HepG2 (cell line): Measurements from ENCODE around the gene CCL19. TPM values are rescaled to one million over a fixed set of nuclear protein-coding genes. Genes with fewer than 3 reads are reported as not detected.

Experiments
- AHR ChIP-seq: IDR thresholded peaks from 2 replicates; pipeline ENCODE4 v1.6.1; 2018; ENCODE audit warnings: missing genetic modification reagents, missing compliant biosample characterization
- BCL6 ChIP-seq: IDR thresholded peaks from 2 replicates; pipeline ENCODE4 v1.6.1; 2016; ENCODE audit warnings: missing genetic modification reagents, missing compliant biosample characterization
- FOXA3 ChIP-seq: IDR thresholded peaks from 2 replicates; pipeline ENCODE4 v1.6.1; 2016; ENCODE audit warnings: missing genetic modification reagents, missing compliant biosample characterization
- HNRNPK ChIP-seq: fragments of 200-400 bp; formaldehyde crosslinking; IDR thresholded peaks from 2 replicates; pipeline ENCODE4 v1.6.1; 2018; ENCODE audit warnings: low read length, low read depth, moderate library complexity, mild to moderate bottlenecking; ENCODE audit not compliant: poor library complexity, severe bottlenecking
- MIXL1 ChIP-seq: IDR thresholded peaks from 2 replicates; pipeline ENCODE4 v1.6.1; 2016
- RELA ChIP-seq: sonication (generic); formaldehyde crosslinking; IDR thresholded peaks from 2 replicates; pipeline ENCODE4 v1.4.0; 2020; ENCODE audit warnings: missing genetic modification reagents
- RFXANK ChIP-seq: IDR thresholded peaks from 2 replicates; pipeline ENCODE4 v1.6.1; 2016
- SYNCRIP ChIP-seq: fragments of 200-400 bp; formaldehyde crosslinking; IDR thresholded peaks from 2 replicates; pipeline ENCODE4 v1.6.1; 2018; ENCODE audit warnings: mild to moderate bottlenecking, low read depth, low read length; ENCODE audit not compliant: insufficient read depth
- ZNF550 ChIP-seq: sonication (generic); formaldehyde crosslinking; IDR thresholded peaks from 2 replicates; pipeline ENCODE4 v1.4.0; 2020; ENCODE audit warnings: mild to moderate bottlenecking, missing genetic modification reagents, borderline replicate concordance
- ZNF615 ChIP-seq: sonication (generic); formaldehyde crosslinking; IDR thresholded peaks from 2 replicates; pipeline ENCODE4 v1.5.0; 2020; ENCODE audit warnings: mild to moderate bottlenecking, missing genetic modification reagents, borderline replicate concordance
- polyA plus RNA-seq, 8 experiments: library from polyadenylated mRNA; depleted of rRNA in 3 of 8; stranded (reverse) in 7 of 8; unstranded in 1 of 8; fragments of >200 nt; fragmentation: Illumina TruSeq in 4 of 8; extraction: Trizol in 4 of 8; gene quantifications; 2 replicates each; pipeline versions ENCODE4 v1.2.1 to v1.2.3, GENCODE V29; 2011 to 2016; ENCODE audit warnings: low read depth in 4 of 8, missing spikeins in 1 of 8, mixed read lengths in 1 of 8; ENCODE audit not compliant: insufficient read depth in 1 of 8
- total RNA-seq, 5 experiments: library from RNA; depleted of rRNA; stranded (reverse); fragments of >200 nt; fragmentation: Illumina TruSeq; extraction: Trizol; gene quantifications; 2 replicates each; pipeline ENCODE4 v1.2.3, GENCODE V29; 2016; ENCODE audit warnings: low read depth in 1 of 5
- TF ChIP-seq, protein P1 (sequence below): sonication (generic); formaldehyde crosslinking; IDR thresholded peaks from 2 replicates; pipeline ENCODE4 v1.4.0; 2020; ENCODE audit warnings: missing genetic modification reagents
- TF ChIP-seq, protein P2 (sequence below): sonication (generic); formaldehyde crosslinking; IDR thresholded peaks from 2 replicates; pipeline ENCODE4 v1.4.0; 2020; ENCODE audit warnings: missing genetic modification reagents
- TF ChIP-seq, protein P3 (sequence below): sonication (generic); formaldehyde crosslinking; IDR thresholded peaks from 2 replicates; pipeline ENCODE4 v1.5.0; 2020; ENCODE audit warnings: mild to moderate bottlenecking, missing genetic modification reagents

CCL19 gene
- total and polyA plus RNA-seq, 2 of the 13 experiments (the other 11 are each of a cell fraction or from before 2014, with no cell fraction given): not detected

DNA sequence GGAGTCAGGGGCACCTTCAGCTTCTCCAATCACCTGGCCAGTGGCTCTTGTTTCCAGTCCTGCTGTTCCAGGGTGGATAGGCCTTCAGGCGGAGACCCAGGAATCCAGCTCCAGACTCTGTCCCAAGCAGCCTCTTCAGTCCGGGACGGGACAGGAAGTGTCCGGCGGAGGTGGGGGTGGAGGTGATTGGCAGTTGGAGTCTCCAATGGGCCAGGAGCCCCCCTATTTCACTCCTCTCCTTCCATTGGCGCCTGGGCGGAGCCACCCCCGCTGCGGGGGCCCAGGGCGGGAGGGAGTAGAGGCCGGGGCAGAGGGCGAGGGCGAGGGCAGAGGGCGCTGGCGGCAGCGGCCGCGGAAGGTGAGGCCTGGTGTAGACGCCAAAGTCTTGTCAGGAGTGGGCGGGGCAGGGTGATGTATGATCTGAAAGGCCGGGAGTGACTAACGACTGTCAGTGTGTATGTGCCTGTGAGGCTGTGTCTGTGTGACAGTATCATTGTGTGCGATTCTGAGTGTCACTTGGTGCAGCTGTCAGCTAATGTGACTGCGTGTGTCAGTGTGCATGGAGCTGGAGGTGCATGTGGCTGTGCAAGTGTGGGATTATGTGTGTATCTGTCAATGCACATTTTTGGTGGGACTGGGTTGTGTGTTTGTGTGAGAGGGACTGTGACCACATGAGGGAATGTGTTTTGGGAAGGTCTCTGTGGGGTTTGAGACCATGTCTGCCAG is 39.0 kb downstream of the CCL19 start, which contains the start of gene IL11RA (continued):
- TF ChIP-seq, protein P1, sequence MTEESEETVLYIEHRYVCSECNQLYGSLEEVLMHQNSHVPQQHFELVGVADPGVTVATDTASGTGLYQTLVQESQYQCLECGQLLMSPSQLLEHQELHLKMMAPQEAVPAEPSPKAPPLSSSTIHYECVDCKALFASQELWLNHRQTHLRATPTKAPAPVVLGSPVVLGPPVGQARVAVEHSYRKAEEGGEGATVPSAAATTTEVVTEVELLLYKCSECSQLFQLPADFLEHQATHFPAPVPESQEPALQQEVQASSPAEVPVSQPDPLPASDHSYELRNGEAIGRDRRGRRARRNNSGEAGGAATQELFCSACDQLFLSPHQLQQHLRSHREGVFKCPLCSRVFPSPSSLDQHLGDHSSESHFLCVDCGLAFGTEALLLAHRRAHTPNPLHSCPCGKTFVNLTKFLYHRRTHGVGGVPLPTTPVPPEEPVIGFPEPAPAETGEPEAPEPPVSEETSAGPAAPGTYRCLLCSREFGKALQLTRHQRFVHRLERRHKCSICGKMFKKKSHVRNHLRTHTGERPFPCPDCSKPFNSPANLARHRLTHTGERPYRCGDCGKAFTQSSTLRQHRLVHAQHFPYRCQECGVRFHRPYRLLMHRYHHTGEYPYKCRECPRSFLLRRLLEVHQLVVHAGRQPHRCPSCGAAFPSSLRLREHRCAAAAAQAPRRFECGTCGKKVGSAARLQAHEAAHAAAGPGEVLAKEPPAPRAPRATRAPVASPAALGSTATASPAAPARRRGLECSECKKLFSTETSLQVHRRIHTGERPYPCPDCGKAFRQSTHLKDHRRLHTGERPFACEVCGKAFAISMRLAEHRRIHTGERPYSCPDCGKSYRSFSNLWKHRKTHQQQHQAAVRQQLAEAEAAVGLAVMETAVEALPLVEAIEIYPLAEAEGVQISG (CRISPR knock-in tag): peak; percentile 71
- TF ChIP-seq, protein P2, sequence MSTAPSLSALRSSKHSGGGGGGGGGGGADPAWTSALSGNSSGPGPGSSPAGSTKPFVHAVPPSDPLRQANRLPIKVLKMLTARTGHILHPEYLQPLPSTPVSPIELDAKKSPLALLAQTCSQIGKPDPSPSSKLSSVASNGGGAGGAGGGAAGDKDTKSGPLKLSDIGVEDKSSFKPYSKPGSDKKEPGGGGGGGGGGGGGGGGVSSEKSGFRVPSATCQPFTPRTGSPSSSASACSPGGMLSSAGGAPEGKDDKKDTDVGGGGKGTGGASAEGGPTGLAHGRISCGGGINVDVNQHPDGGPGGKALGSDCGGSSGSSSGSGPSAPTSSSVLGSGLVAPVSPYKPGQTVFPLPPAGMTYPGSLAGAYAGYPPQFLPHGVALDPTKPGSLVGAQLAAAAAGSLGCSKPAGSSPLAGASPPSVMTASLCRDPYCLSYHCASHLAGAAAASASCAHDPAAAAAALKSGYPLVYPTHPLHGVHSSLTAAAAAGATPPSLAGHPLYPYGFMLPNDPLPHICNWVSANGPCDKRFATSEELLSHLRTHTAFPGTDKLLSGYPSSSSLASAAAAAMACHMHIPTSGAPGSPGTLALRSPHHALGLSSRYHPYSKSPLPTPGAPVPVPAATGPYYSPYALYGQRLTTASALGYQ: no peak; the same call in 1 of the 2 replicates
- TF ChIP-seq RFXANK (CRISPR knock-in tag) (0 out of 2 replicates have a peak, but pooled peaks have one; percentile 48), RELA (CRISPR knock-in tag) (no peak), SYNCRIP (no peak), MIXL1 (CRISPR knock-in tag) (no peak), AHR (no peak), FOXA3 (CRISPR knock-in tag) (peak; percentile 47; the same call in 1 of the 2 replicates), BCL6 (CRISPR knock-in tag) (peak; percentile 31; the same call in 1 of the 2 replicates), HNRNPK (no peak), ZNF615 (CRISPR knock-in tag) (no peak), ZNF550 (CRISPR knock-in tag) (no peak)
- TF ChIP-seq, protein P3, sequence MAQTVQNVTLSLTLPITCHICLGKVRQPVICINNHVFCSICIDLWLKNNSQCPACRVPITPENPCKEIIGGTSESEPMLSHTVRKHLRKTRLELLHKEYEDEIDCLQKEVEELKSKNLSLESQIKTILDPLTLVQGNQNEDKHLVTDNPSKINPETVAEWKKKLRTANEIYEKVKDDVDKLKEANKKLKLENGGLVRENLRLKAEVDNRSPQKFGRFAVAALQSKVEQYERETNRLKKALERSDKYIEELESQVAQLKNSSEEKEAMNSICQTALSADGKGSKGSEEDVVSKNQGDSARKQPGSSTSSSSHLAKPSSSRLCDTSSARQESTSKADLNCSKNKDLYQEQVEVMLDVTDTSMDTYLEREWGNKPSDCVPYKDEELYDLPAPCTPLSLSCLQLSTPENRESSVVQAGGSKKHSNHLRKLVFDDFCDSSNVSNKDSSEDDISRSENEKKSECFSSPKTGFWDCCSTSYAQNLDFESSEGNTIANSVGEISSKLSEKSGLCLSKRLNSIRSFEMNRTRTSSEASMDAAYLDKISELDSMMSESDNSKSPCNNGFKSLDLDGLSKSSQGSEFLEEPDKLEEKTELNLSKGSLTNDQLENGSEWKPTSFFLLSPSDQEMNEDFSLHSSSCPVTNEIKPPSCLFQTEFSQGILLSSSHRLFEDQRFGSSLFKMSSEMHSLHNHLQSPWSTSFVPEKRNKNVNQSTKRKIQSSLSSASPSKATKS (CRISPR knock-in tag): no peak
